HL-60 (cell line): Measurements from ENCODE around the gene FHIT.

Experiments used
- DNase-seq, 2 experiments: peaks; one replicate each; pipeline ENCODE4 v3.0.0-alpha.2; 2010 to 2020; ENCODE audit warnings: low read depth in 1 of 2, low spot score in 1 of 2
- H3K27ac ChIP-seq: fragments of 250-450 bp; sonication (Bioruptor Pico); replicated peaks from 2 replicates; pipeline ENCODE4 v1.5.1; 2020; ENCODE audit warnings: mild to moderate bottlenecking, moderate library complexity
- H3K27me3 ChIP-seq: fragments of 250-450 bp; sonication (Bioruptor Pico); 2 replicates; pipeline ENCODE4 v1.5.1; 2021; ENCODE audit warnings: mild to moderate bottlenecking, moderate library complexity; ENCODE audit not compliant: insufficient read depth, poor library complexity, severe bottlenecking
- H3K4me3 ChIP-seq: replicated peaks from 2 replicates; pipeline ENCODE4 v1.5.1; 2011; ENCODE audit warnings: mild to moderate bottlenecking, control low read depth, low read length; ENCODE audit not compliant: insufficient read depth
- GABPA ChIP-seq: IDR thresholded peaks from 2 replicates; pipeline ENCODE4 v1.6.1; 2012; ENCODE audit warnings: low read depth
- POLR2AphosphoS5 ChIP-seq: IDR thresholded peaks from 2 replicates; pipeline ENCODE4 v1.6.1; 2012; ENCODE audit warnings: low read depth
- REST ChIP-seq: IDR thresholded peaks from 2 replicates; pipeline ENCODE4 v1.6.1; 2012; ENCODE audit warnings: low read depth; ENCODE audit not compliant: insufficient replicate concordance
- SPI1 ChIP-seq: IDR thresholded peaks from 2 replicates; pipeline ENCODE4 v1.6.1; 2012; ENCODE audit warnings: low read depth, mild to moderate bottlenecking, borderline replicate concordance
- TF ChIP-seq, protein P1 (sequence below): IDR thresholded peaks from one replicate; pipeline ENCODE4 v1.5.1; 2011; ENCODE audit warnings: low read length, control low read depth, inconsistent platforms; ENCODE audit not compliant: insufficient read depth

The FHIT gene

DNA sequence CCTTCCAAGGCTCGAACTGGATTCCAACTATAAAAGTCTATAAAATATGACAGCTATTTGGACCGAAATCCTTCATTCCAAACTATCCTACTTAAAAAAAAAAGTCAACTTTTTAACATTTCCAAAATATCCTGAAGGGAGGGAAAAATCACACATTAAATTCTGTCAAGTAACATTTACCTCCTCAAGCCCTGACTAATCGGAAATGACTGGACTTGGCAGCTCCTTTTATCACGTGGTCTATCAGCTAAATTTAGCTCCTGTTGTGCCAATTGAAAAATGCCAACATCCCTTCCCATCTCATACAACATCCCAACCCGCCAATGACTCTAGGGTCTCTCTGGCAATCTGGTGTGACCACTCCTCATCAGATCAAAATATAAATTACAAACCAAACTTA, 297.9 kb downstream of the FHIT start:
- DNase-seq: no peak
- Histone ChIP-seq H3K27ac (no peak overlapping the region), H3K4me3 (no peak overlapping the region), H3K27me3 (no peaks in the 10 kb centered on the region)
- TF ChIP-seq, protein P1, sequence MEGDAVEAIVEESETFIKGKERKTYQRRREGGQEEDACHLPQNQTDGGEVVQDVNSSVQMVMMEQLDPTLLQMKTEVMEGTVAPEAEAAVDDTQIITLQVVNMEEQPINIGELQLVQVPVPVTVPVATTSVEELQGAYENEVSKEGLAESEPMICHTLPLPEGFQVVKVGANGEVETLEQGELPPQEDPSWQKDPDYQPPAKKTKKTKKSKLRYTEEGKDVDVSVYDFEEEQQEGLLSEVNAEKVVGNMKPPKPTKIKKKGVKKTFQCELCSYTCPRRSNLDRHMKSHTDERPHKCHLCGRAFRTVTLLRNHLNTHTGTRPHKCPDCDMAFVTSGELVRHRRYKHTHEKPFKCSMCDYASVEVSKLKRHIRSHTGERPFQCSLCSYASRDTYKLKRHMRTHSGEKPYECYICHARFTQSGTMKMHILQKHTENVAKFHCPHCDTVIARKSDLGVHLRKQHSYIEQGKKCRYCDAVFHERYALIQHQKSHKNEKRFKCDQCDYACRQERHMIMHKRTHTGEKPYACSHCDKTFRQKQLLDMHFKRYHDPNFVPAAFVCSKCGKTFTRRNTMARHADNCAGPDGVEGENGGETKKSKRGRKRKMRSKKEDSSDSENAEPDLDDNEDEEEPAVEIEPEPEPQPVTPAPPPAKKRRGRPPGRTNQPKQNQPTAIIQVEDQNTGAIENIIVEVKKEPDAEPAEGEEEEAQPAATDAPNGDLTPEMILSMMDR: no peak
- TF ChIP-seq SPI1 (no peak), POLR2AphosphoS5 (no peak), GABPA (no peak), REST (no peak)

GRCh38 chr3:60952055-60952454, 299.2 kb downstream of the FHIT start:
- TF ChIP-seq GABPA: no peak
- TF ChIP-seq, protein P1: no peak

DNA sequence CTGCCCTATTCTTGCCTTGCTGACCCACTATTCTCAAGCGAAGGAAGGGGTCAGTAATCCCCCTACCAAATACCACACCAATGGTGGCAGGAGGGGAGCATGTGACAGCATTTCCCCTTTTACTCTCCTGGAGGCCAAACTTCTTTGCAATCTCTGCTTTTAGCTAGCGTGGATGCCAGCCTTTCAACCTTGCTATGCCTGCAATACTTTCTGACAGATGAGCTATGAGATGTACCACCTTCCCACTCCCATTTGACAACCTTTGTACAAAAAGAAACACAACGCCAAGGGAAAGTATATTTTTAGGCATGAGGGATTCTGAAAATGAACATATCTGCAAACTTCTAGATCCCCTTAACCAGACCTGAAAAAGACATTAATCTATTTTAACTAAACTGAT, 302.1 kb downstream of the FHIT start:
- no peak for DNase-seq
- H3K4me3 ChIP-seq: no peak overlapping the region
- H3K27ac ChIP-seq: no peak overlapping the region
- no peak for TF ChIP-seq POLR2AphosphoS5
- no peak for TF ChIP-seq REST
- TF ChIP-seq, protein P1: no peak
- TF ChIP-seq SPI1: no peak
- TF ChIP-seq GABPA: no peak
- no peaks in the 10 kb centered on the region for H3K27me3 ChIP-seq

More at GRCh38 chr3:60952055-60952454, 299.2 kb downstream of the FHIT start:
- DNase-seq: no peak
- Histone ChIP-seq H3K27me3 (no peaks in the 10 kb centered on the region), H3K27ac (no peak overlapping the region), H3K4me3 (no peak overlapping the region)

- H3K4me3 ChIP-seq: no peak overlapping the region
- H3K27me3 ChIP-seq: no peaks in the 10 kb centered on the region
- no peak overlapping the region for H3K27ac ChIP-seq
- DNase-seq: no peak
- TF ChIP-seq GABPA (no peak), POLR2AphosphoS5 (no peak), SPI1 (no peak), REST (no peak)
- TF ChIP-seq, protein P1: no peak
Measured at GRCh38 chr3:60948488-60948887, 302.8 kb downstream of the FHIT start.
